H9 (cell line): ENCODE data around the gene ADAM17. TPM values are rescaled to one million over a fixed set of nuclear protein-coding genes. Genes with fewer than 3 reads are reported as not detected.

Source experiments
- DNase-seq: peaks from one replicate; pipeline ENCODE4 v3.0.0-alpha.2; 2017
- H2AFZ ChIP-seq: one replicate; pipeline ENCODE4 v1.6.1; 2013; ENCODE audit warnings: mild to moderate bottlenecking, low read length, control low read depth, moderate library complexity
- H2AK5ac ChIP-seq: 2 replicates; pipeline ENCODE4 v1.6.1; 2013; ENCODE audit warnings: low read length, control low read depth, mixed read lengths; ENCODE audit not compliant: insufficient read length
- H2BK120ac ChIP-seq: one replicate; pipeline ENCODE4 v1.6.1; 2013; ENCODE audit warnings: low read depth, mild to moderate bottlenecking, low read length, control low read depth, inconsistent platforms; ENCODE audit not compliant: poor library complexity, severe bottlenecking
- H2BK12ac ChIP-seq: 2 replicates; pipeline ENCODE4 v1.6.1; 2013; ENCODE audit warnings: low read length, control low read depth, mixed read lengths, low read depth; ENCODE audit not compliant: insufficient read length
- H2BK15ac ChIP-seq: 2 replicates; pipeline ENCODE4 v1.6.1; 2013; ENCODE audit warnings: low read depth, low read length, control low read depth
- H2BK20ac ChIP-seq: one replicate; pipeline ENCODE4 v1.6.1; 2013; ENCODE audit warnings: low read depth, mild to moderate bottlenecking, low read length, control low read depth, inconsistent platforms; ENCODE audit not compliant: poor library complexity, severe bottlenecking
- H2BK5ac ChIP-seq: 2 replicates; pipeline ENCODE4 v1.6.1; 2013; ENCODE audit warnings: low read length, control low read depth, mixed read lengths; ENCODE audit not compliant: insufficient read length
- H3K14ac ChIP-seq: 2 replicates; pipeline ENCODE4 v1.6.1; 2013; ENCODE audit warnings: low read length, control low read depth; ENCODE audit not compliant: insufficient read depth
- H3K18ac ChIP-seq: 2 replicates; pipeline ENCODE4 v1.6.1; 2013; ENCODE audit warnings: low read depth, mild to moderate bottlenecking, mixed read lengths, low read length, control low read depth; ENCODE audit not compliant: insufficient read length
- H3K23ac ChIP-seq: 2 replicates; pipeline ENCODE4 v1.6.1; 2013; ENCODE audit warnings: low read length, control low read depth, mixed read lengths, low read depth; ENCODE audit not compliant: insufficient read length
- H3K23me2 ChIP-seq: 2 replicates; pipeline ENCODE4 v1.6.1; 2013; ENCODE audit warnings: low read depth, mild to moderate bottlenecking, mixed read lengths, low read length, control low read depth; ENCODE audit not compliant: insufficient read length, poor library complexity, severe bottlenecking
- H3K27ac ChIP-seq: 2 replicates; pipeline ENCODE4 v1.5.1; 2013; ENCODE audit warnings: low read length, control low read depth, mixed read lengths, low read depth; ENCODE audit not compliant: insufficient read length
- H3K27me3 ChIP-seq: 2 replicates; pipeline ENCODE4 v1.6.1; 2013; ENCODE audit warnings: low read length, control low read depth, inconsistent platforms; ENCODE audit not compliant: insufficient read depth
- H3K4ac ChIP-seq: 2 replicates; pipeline ENCODE4 v1.6.1; 2013; ENCODE audit warnings: low read depth, mild to moderate bottlenecking, control low read depth, inconsistent platforms, low read length, moderate library complexity
- H3K4me1 ChIP-seq: 2 replicates; pipeline ENCODE4 v1.6.1; 2013; ENCODE audit warnings: low read length, control low read depth, inconsistent platforms; ENCODE audit not compliant: insufficient read depth
- H3K4me2 ChIP-seq: 2 replicates; pipeline ENCODE4 v1.6.1; 2013; ENCODE audit warnings: low read length, control low read depth, mixed read lengths; ENCODE audit not compliant: insufficient read length, insufficient read depth
- H3K56ac ChIP-seq: 2 replicates; pipeline ENCODE4 v1.6.1; 2013; ENCODE audit warnings: low read depth, mild to moderate bottlenecking, mixed read lengths, low read length, control low read depth; ENCODE audit not compliant: insufficient read length
- H3K79me1 ChIP-seq: 2 replicates; pipeline ENCODE4 v1.6.1; 2013; ENCODE audit warnings: low read depth, mild to moderate bottlenecking, moderate library complexity, low read length, control low read depth, inconsistent platforms; ENCODE audit not compliant: insufficient read depth, poor library complexity, severe bottlenecking
- H3K79me2 ChIP-seq: 2 replicates; pipeline ENCODE4 v1.6.1; 2013; ENCODE audit warnings: low read length, control low read depth, inconsistent platforms; ENCODE audit not compliant: insufficient read depth
- H3K9ac ChIP-seq: 2 replicates; pipeline ENCODE4 v1.6.1; 2013; ENCODE audit warnings: low read length, control low read depth, mixed read lengths; ENCODE audit not compliant: insufficient read length; ENCODE audit errors: extremely low read depth
- H3K9me3 ChIP-seq: one replicate; pipeline ENCODE4 v1.6.1; 2013; ENCODE audit warnings: low read depth, low read length, inconsistent platforms; ENCODE audit not compliant: control insufficient read depth
- H3T11ph ChIP-seq: one replicate; pipeline ENCODE4 v1.6.1; 2013; ENCODE audit warnings: mild to moderate bottlenecking, low read length, control low read depth, inconsistent platforms
- H4K20me1 ChIP-seq: one replicate; pipeline ENCODE4 v1.6.1; 2013; ENCODE audit not compliant: control insufficient read depth, insufficient read length, insufficient read depth
- H4K5ac ChIP-seq: 2 replicates; pipeline ENCODE4 v1.6.1; 2013; ENCODE audit warnings: low read depth, mild to moderate bottlenecking, mixed read lengths, low read length, control low read depth; ENCODE audit not compliant: insufficient read length
- H4K8ac ChIP-seq: replicated peaks from 2 replicates; pipeline ENCODE4 v1.6.1; 2013; ENCODE audit warnings: low read length, control low read depth, mixed read lengths, low read depth; ENCODE audit not compliant: insufficient read length
- H4K91ac ChIP-seq: 2 replicates; pipeline ENCODE4 v1.6.1; 2013; ENCODE audit warnings: low read depth, mild to moderate bottlenecking, moderate library complexity, mixed read lengths, low read length, control low read depth; ENCODE audit not compliant: insufficient read length
- H3K27ac Mint-ChIP-seq, 3 experiments: 2 replicates in 2 of 3; 3 replicates in 1 of 3; pipeline ENCODE4 v1.8.0; 2020 to 2021; ENCODE audit warnings: mixed read lengths in 3 of 3, mild to moderate bottlenecking in 1 of 3, moderate library complexity in 1 of 3
- H3K27me3 Mint-ChIP-seq: 2 replicates; pipeline ENCODE4 v1.8.0; 2021; ENCODE audit warnings: low read depth, mild to moderate bottlenecking, moderate library complexity, mixed read lengths
- H3K36me3 Mint-ChIP-seq, 3 experiments: 2 replicates in 2 of 3; 3 replicates in 1 of 3; pipeline ENCODE4 v1.8.0; 2020 to 2021; ENCODE audit warnings: low read depth in 3 of 3, mixed read lengths in 3 of 3; ENCODE audit not compliant: insufficient read depth in 1 of 3
- H3K4me1 Mint-ChIP-seq, 2 experiments: 2 replicates each; pipeline ENCODE4 v1.8.0; 2020; ENCODE audit warnings: mixed read lengths in 2 of 2
- H3K4me3 Mint-ChIP-seq, 2 experiments: 2 replicates in 1 of 2; 3 replicates in 1 of 2; pipeline ENCODE4 v1.8.0; 2020 to 2021; ENCODE audit warnings: mild to moderate bottlenecking in 2 of 2, mixed read lengths in 2 of 2, moderate library complexity in 1 of 2
- H3K9me3 Mint-ChIP-seq, 2 experiments: 2 replicates in 1 of 2; 3 replicates in 1 of 2; pipeline ENCODE4 v1.8.0; 2020; ENCODE audit warnings: mild to moderate bottlenecking in 2 of 2, mixed read lengths in 2 of 2, moderate library complexity in 1 of 2
- CTCF ChIP-seq: fragments of 200-600 bp; sonication (generic); conservative IDR thresholded peaks from 3 replicates; pipeline ENCODE4 v1.8.0; 2021; ENCODE audit warnings: antibody characterized with exemption, mild to moderate bottlenecking
- WGBS: extraction: QIAGEN DNeasy Blood & Tissue Kit; methylation state at CpG from one replicate; pipeline ENCODE4 v1.1.7; 2013; ENCODE audit warnings: missing lambda C conversion rate, low lambda C conversion rate, mixed read lengths; ENCODE audit not compliant: insufficient read length; ENCODE audit errors: extremely low coverage; 5-methylcytosine and 5-hydroxymethylcytosine counted together
- total RNA-seq: library from RNA; stranded (reverse); gene quantifications from 2 replicates; pipeline ENCODE4 v1.2.1, GENCODE V29; 2021

ADAM17 gene
- total RNA-seq, 1 experiment from 2014 or later, result 26.3 TPM

- Mint-ChIP-seq H3K27me3 (no peaks in the 10 kb centered on the region), H3K36me3 (no peaks in the 10 kb centered on the region), H3K4me1 (no peaks in the 10 kb centered on the region), H3K27ac (no peak overlapping the region), H3K4me3 (no peak overlapping the region), H3K9me3 (no peaks in the 10 kb centered on the region)
- no peaks in the 10 kb centered on the region for H3K9me3 ChIP-seq
- no peak overlapping the region for H3K9ac ChIP-seq
- no peak overlapping the region for H3K4me2 ChIP-seq
- H3K14ac ChIP-seq, result no peak overlapping the region
- no peak overlapping the region for H2BK20ac ChIP-seq
- H2AFZ ChIP-seq, result no peak overlapping the region
- no peak overlapping the region for H2AK5ac ChIP-seq
- H3K27ac ChIP-seq, result no peak overlapping the region
- no peak overlapping the region for H4K5ac ChIP-seq
- no peak for DNase-seq
- no peak overlapping the region for H4K8ac ChIP-seq
- H3K23ac ChIP-seq, result no peak overlapping the region
- WGBS, result no CpG with 5 or more reads among the region's 4 CpGs
- H3K56ac ChIP-seq, result no peak overlapping the region
- no peak overlapping the region for H3K4ac ChIP-seq
- H2BK15ac ChIP-seq, result no peak overlapping the region
- no peaks in the 10 kb centered on the region for H3K23me2 ChIP-seq
- no peak overlapping the region for H2BK5ac ChIP-seq
- no peak overlapping the region for H4K91ac ChIP-seq
- no peaks in the 10 kb centered on the region for H3K79me2 ChIP-seq
- H3K79me1 ChIP-seq, result no peaks in the 10 kb centered on the region
- no peak overlapping the region for H3T11ph ChIP-seq
- H4K20me1 ChIP-seq, result no peaks in the 10 kb centered on the region
- H3K27me3 ChIP-seq, result no peaks in the 10 kb centered on the region
- no peaks in the 10 kb centered on the region for H3K4me1 ChIP-seq
- H3K18ac ChIP-seq, result no peak overlapping the region
- H2BK120ac ChIP-seq, result no peak overlapping the region
- peak; percentile 49 for TF ChIP-seq CTCF
- H2BK12ac ChIP-seq, result no peak overlapping the region
Measured at GRCh38 chr2:9573840-9574239, 18.2 kb upstream of the ADAM17 start.
